Cardiac fibroblast (primary cell): ENCODE measurements around the gene SHROOM1.

ENCODE experiments used
- DNase-seq, 2 donors: peaks; one replicate each; pipeline versions ENCODE4 v3.0.0 to v3.0.0-alpha.2; 2010; ENCODE audit warnings: low read depth in 2 of 2
- H3K4me3 ChIP-seq, 2 donors: replicated peaks in 1 of 2; 1 replicate in 1 of 2; 2 replicates in 1 of 2; pipeline ENCODE4 v1.5.1; 2011; ENCODE audit warnings: low read depth in 2 of 2, low read length in 2 of 2, mild to moderate bottlenecking in 2 of 2, moderate library complexity in 1 of 2
- TF ChIP-seq, protein P1 (sequence below): IDR thresholded peaks from one replicate; pipeline ENCODE4 v1.5.1; 2011; ENCODE audit warnings: low read depth, mild to moderate bottlenecking, low read length, inconsistent platforms

SHROOM1 gene

GRCh38 chr5:132774406-132774805, 56.0 kb downstream of the SHROOM1 start:
- TF ChIP-seq, protein P1, sequence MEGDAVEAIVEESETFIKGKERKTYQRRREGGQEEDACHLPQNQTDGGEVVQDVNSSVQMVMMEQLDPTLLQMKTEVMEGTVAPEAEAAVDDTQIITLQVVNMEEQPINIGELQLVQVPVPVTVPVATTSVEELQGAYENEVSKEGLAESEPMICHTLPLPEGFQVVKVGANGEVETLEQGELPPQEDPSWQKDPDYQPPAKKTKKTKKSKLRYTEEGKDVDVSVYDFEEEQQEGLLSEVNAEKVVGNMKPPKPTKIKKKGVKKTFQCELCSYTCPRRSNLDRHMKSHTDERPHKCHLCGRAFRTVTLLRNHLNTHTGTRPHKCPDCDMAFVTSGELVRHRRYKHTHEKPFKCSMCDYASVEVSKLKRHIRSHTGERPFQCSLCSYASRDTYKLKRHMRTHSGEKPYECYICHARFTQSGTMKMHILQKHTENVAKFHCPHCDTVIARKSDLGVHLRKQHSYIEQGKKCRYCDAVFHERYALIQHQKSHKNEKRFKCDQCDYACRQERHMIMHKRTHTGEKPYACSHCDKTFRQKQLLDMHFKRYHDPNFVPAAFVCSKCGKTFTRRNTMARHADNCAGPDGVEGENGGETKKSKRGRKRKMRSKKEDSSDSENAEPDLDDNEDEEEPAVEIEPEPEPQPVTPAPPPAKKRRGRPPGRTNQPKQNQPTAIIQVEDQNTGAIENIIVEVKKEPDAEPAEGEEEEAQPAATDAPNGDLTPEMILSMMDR = no peak
- no peak overlapping the region for H3K4me3 ChIP-seq
- no peak for DNase-seq

- TF ChIP-seq, protein P1 = no peak
- H3K4me3 ChIP-seq = no peak overlapping the region
- DNase-seq = no peak
These were observed 56.7 kb downstream of the SHROOM1 start for GRCh38 chr5:132773601-132774355.

DNA sequence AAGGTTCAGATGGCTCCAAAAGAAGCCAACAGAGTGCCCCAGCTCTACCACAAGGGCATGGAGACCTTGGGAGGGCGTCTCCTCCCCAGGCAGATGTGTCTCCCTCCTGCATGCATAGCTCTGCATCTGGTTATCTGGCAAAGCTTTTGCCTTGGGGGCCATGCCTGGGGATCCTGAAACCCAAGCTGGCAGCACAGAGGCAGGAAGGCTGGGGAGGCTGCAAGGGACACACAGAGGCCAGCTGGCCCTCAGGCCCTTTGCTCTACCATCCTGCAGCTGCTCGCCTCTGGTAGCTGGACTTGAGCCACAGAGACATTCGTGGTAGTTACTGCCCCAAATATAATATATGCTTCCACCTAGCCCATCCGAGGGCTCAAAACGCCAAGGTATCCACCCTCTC, 57.3 kb downstream of the SHROOM1 start:
- DNase-seq = no peak
- TF ChIP-seq, protein P1 = no peak
- no peak overlapping the region for H3K4me3 ChIP-seq

DNA sequence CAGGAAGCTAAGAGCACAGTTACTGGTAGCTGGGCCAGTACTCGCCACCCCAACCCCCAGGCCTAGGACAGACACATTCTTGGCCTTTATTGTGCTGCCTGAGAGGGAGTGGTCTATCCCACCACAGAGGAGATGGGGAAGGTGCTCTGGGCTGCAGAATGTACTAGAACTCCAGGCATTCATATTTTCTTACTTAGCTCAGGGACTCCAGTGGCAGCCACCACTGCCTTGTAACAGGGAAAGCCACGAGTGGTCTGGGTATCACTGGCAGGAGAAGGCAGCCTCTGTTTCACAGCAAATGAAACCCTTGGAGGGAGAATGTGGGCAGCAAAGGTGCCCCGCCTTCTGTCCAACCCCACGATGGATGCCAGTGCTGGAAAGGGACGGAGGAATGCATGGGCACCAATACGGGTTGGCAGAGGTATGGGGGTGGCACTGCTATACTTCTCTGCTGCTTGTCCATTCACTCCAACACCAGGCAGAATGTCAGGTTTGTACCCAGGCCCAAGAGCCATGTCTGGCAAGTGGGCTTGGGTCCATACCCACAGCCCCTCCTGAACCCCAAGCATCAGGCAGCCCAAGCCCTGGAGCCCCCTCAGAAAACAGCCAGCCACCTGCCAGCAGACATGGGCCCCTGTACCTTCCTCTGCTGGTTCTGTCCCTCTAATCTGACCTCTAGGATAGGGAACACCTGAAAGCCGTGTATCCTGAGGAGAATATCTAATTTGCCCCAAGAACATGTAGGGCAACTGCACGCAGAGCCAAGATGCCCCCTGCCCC, 58.0 kb downstream of the SHROOM1 start:
- TF ChIP-seq, protein P1 = no peak
- DNase-seq = peak in 1 of 2 donors; percentile 51
- no peak overlapping the region for H3K4me3 ChIP-seq
